ENCODE data around the gene MYO18B.

Gene MYO18B

DNA sequence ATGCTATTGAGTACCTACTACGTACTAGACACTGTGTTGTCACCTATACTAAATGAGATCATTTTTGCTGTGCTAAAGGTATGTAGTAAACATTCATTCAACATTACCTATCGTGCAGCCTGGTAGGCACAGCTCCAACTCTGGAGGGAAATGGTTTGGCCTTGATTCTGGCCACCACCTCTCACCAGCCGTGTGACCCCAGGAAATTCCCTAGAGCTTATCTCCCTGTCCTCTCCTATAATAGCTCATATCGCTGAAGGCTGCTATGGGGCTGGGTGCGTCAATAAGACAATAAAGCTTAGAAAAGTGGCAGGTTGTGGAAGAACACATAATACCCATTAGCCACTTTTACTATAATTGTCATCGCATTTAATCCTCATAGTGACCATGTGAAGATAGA, 107.5 kb downstream of the MYO18B start:
- no peak for DNase-seq (ENCODE audit: low spot score)

DNA sequence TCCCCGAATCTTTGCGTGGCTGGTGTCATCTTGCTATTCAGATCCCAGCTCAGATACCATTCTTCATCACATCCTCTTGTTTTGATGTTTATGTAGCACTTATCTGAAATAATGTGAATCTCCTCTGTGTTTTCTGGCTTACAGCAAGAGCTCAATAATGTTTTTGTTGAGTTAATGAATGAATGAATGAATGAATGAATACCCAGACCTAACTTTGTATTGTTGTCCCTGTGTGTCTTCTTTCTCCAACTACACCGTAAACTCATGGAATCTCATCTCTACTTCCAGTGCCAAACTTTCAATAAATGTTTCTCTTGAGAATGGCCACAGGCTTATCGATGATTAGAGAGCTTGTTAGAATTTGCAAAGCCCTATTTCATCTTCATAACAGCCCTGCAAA, 110.2 kb downstream of the MYO18B start:
- no peak for DNase-seq (ENCODE audit: low spot score)

DNA sequence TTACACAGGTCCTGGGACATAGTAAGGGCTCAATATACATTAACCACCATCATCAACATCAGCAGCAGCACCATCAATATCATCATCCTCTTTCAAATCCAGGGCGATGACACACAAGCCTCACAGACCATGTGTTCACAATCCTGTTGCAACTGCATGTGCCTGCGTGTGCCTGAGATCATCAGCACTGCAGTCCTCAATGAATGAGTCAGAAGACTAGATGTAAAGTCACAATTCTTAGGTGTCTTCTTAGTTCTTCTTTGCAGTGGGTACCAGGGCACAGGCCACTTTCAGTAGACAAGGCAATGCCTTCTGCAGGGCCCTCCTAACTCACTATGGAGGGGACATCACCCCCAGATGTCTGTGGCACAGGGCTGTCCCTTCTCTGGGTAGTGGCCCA, 111.1 kb downstream of the MYO18B start:
- peak; percentile 41 for DNase-seq (ENCODE audit: low spot score)

DNA sequence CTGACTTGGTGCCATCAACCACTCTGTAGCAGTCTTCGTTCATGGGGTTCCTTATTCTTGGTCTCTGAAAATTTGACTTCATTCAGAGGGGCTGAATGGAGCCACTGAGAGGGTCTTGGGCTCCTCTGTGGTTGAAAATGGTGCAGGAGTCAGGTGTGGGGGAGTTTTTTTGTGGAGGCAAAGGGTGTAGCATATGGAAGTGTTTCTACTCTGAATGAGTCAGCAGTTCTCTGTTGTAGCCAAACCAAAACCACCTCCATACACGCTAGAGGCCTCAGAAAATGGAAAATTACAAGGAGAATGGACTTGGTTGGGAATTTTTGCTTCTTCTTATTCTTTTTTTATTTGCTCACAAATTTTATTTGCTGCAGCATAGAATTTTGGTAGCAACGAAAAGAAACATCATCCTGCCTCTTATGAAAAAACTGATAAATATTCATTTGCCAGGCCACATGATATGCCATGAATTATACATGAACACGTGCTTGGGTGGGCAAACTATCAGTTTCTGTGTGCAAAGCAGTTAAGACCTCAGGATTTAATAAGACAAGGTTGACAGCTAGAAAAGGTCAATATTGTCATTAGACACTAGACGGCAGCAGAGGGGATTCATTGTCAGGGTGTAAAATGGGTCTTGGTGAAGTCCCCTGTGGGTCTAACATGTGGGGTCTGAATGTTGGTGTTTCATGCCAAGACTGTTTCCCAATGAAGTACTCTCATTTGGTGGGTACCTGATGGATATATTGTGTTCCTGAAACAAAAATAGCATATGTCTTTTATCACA, 111.7 kb downstream of the MYO18B start:
- DNase-seq (ENCODE audit: low spot score), result no peak

DNA sequence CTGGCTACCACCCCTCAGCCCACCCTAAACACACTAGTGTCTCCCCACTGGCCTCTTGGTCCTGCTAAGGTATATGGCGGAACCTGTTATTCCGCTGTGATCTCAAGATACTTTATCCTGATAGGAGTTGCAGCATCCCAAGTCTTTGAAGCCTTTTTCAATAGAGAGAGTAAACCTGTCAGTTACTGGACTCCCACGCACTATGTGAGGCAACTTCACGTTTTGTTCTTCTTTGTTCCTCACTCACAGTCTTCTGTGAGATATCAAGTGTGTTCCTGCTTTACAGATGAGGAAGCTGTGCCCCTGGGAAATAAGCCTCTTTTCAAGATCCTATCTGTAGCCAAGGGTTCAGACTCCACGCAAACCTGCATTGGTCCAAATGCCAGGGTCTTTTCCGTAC, 127.8 kb downstream of the MYO18B start:
- DNase-seq (ENCODE audit: low spot score), result no peak

DNA sequence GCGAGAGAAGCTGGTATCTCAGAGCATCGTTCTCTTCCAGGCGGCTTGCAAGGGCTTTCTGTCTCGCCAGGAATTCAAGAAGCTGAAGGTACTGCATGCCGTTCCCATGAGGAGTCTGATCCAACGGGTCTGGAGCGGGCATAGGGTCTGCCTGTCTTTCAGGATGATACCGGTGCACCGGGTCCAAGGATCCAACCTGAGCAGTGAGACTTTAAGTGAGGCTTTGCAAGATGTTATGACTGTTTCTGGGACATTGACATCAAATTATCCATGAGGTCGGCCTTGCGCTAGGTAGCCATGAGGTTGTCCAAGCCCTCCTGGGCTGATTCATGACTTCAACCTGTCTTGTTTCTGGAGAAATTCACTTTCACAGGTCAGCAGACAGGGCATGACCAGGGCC, 132.3 kb downstream of the MYO18B start:
- DNase-seq (ENCODE audit: low spot score), result no peak

DNA sequence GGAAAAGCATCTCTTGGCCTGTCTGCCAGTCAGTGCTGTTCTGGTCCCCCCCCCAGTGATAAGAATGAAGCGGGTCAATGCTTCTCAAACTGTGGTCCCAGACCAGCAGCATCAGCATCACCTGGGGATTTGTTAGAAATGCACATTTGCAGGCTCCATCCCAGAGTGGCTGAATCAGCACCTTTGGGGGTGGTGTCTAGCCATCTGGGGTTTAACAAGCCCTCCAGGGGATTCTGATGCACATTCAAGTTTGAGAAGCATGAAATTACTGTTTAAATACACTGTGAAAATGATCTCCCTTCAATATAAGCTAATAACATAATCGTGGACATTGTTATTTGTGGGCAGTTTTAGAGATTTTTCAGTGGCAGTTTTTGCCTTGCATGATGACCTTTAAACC, 133.5 kb downstream of the MYO18B start:
- DNase-seq (ENCODE audit: low spot score), result no peak

DNA sequence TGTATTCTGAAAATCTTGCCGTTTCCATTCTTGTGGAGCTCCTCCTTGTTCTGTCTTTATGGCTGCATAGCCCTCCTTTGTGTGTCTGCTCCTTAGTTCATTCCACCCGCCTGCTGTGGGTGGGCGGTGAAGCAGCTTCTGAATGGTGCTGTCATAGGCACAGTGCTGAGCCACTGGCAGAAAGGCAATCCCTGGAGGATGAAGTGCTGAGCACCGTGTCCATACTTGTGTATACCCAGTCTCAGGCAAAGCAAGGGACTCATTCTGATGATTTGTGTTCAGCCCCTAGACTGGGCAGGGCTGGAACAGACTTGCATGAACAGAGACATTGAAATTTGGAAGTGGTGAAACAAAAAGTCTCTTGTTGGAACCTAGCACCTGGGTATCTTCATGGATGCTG, 134.9 kb downstream of the MYO18B start:
- DNase-seq (ENCODE audit: low spot score), result no peak

DNA sequence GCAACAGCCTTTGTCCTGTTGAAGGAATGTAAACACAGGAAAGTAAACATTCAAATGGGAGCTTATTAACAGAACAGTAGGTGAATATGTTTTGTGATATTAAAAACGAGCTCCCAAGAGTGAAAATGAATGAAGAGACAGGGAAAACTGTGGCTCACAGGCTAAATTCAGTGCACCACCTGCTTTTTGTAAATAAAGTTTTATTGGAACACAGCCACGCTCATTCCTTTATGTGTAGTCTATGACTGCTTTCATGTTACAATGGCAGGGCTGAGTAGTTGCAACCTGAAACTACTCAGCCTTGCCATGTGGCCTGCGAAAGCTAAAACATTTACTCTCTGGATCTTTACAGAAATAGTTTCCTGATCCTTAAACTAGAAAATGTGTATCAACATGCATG, 136.9 kb downstream of the MYO18B start:
- DNase-seq (ENCODE audit: low spot score), result no peak

DNA sequence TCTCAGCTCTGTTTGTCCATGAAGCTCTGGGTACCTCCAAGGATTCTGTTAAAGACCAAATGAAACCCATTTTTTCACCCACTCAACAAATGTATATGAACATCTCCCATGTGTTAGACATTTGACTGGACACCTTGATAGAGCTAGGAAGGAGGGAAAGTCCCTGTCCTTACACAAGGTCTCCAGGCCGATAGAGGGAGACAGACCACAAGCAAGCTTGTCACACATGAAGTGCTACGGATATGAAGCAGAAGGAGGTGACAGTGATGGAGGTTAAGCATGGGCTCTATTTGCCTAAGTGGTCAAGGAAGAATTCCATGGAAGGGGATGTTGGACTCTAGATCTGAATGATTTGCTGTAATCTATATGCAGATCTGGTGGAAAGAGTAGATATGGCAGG, 138.5 kb downstream of the MYO18B start:
- DNase-seq (ENCODE audit: low spot score), result peak; percentile 49

DNA sequence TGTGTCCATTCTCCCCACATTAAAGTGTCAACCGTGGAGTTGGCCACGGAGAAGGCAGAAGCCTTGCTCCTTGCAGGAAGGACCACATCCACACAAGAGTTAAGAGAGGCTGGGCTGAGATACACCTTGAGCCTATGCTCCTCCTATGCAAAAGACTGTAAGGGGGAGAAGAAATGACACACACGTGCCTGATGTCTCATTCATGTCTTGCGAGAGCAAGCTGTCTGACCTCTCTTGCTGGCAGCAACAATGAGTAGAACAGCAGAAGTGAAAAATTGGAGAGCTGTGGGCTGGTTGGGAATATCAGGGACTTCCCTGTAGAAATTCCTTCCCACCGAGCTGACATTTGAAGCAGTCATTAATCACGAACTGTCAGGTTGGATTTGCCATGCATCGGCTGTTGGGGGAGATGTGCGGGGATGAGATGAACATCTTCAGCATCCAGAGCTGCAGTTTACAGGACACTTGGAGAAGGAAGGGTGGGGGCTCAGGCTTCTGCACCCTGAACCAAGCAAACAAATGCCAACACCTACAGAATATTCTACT, 139.3 kb downstream of the MYO18B start:
- no peak for DNase-seq (ENCODE audit: low spot score)

DNA sequence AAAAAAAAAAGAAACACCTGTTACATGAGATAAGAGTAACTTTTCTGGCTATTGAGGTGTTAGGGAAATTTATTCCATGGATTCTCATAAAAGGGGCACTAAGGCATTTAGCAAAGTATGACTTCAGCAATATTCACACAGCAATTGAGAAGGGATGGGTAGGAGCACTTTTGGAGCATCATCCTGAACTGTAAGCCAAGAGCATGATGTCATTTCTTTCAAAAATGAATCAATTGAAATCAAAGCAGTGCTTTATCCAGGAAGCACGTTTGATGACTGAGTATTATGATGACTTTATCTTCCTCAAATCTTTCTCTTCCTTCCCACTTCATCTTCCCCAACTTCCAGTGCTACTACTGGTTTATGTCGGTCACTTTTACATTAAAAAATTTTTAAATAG, 140.4 kb downstream of the MYO18B start:
- DNase-seq (ENCODE audit: low spot score), result no peak

DNA sequence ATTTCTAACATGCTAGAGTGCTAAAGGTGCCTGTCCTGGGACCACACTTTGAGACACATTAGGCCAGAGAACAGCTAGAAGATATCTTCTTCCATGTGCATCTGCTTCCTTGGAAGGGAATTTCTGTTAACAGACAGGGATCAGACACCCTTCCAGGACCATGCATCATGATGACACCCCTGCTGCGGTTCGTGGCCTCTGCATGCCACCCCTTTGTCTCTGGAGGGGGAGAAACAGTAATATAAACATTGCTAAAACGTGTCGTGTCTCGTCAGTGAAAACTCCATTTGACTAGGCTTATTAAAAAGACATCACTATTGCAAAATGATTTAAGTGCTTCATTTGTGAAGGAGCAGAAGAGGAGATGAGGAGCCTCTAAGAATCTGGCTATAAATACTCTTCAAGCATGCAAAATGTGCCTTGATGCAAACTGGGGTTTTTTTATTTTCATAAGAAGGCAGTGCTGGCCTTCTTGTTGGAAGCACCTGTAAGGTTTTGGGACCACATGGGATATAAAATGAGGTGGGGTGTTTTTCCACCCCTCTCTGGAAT, 141.6 kb downstream of the MYO18B start:
- DNase-seq (ENCODE audit: low spot score), result no peak

DNA sequence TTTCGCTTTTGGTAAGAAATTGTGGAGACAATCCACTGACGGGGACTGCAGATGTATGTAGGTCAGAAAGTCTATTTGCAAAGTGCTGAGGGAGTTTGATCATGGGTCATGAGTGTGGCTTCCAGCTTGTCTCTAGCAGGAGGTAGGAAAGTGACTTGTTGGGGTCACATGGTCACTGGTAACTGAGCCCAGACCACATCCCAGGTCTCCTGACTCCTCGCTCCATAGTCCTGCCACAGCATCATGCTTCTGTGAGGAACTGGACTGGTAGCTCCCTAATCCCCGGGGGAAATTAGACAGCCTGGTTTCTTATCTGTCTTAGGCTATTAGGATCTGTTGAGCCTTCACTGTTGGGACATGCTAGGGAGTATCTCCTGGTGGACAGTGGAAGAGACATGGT, 142.1 kb downstream of the MYO18B start:
- DNase-seq (ENCODE audit: low spot score), result no peak

DNA sequence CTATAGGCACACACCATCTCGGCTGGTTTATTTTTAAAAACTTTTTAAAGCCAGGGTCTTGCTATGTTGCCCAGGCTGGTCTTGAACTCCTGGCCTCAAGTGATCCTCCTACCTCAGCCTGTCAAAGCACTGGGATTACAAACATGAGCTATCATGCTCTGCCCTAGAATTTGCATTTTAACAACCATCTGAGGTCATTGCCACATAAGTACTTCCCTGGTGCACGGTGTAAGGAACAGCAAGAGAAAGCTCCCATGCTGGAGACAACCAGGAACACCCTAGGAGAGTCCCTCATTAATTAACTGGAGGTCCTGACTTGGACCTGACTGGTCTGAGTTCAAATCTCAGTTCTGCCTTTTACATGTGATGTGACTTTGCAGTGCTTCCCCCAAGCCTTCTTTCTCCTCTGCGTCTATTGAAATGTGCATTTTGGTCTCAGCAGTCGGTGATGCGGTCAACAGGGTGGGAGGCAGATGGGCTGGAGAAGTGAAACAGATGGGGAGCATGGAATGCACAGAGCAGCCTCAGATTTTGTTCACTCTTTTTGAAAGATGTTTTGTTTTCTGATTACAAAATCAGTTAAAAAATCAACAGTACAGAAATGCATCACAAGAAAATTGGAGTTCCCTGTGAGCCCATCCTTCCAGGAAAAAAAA, 146.5 kb downstream of the MYO18B start:
- no peak for DNase-seq (ENCODE audit: low spot score)

DNA sequence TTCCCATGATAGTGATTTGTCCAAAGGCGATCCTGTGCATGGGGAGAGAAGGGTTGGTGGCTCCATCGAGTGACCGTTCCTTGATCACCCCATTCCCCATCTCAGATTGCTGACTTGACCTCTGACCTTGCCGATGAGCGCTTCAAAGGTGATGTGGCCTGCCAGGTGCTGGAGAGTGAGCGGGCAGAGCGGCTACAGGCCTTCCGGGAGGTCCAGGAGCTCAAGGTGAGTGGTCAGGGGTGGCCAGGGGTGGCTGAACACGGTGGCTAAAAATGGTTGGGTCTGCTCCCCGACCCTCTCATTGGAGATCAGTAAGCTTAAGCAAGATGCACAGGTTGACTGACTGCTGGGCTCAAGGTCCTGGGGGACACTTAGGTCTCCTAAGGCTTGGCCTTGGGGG, 148.7 kb downstream of the MYO18B start:
- no peak for DNase-seq (ENCODE audit: low spot score)

DNA sequence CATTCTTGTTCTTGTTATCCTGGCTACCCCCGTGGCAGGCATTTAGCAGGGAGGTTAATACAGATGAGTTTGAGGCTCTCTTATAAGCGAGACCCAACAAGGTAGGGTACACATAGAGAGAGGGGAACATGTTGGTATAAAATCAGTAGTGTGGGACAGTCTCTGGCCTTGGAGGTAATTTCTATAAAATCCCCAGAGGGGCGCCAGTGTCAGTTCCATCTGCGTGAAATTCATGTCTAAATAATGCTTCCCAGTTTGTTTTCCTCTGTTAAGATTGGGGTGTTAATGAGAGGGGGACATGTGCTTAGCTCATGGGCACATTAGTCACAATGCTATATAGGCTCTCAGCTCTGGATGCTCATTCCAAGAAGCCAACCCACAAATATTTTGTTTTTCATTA, 150.7 kb downstream of the MYO18B start:
- DNase-seq (ENCODE audit: low spot score), result no peak

DNA sequence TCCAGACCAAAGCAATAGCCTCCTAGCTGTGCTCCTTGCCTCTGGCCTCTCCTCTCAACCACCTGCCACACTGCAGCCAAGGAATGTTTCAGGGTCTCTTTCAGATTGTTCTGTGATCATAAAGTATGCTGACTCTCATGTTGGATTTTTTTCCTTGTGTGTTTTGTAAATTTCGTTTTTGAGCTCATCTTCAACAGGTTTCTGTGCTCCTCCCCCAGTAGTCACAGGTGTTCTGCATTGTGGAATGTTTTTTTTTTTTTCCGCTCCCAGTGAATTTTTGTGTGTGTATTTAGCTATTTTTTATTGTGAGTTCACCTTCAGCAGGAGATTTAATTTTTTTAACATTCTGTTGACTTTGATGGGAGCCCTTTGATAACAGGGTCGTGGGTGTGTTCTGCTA, 153.7 kb downstream of the MYO18B start:
- no peak for DNase-seq (ENCODE audit: low spot score)

DNA sequence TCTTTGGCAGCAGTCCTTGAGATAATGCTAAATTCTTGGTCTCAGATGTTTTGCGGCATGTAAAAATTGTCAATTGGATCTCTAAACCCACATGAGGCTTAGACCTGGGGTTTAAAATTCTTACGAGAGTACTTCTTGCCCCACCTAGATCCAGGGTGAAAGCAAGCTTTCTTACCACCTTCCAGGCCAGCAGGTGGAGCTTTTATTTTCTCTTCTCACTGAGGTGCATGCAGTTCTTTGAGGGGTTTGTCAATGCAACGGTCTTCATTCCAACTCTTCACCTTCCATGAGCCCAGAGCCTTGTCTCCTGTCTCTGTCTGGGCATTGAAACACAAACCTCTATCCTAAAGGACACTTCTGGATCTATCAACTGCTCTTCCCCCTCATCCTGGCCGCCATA, 154.1 kb downstream of the MYO18B start:
- DNase-seq (ENCODE audit: low spot score), result no peak

DNA sequence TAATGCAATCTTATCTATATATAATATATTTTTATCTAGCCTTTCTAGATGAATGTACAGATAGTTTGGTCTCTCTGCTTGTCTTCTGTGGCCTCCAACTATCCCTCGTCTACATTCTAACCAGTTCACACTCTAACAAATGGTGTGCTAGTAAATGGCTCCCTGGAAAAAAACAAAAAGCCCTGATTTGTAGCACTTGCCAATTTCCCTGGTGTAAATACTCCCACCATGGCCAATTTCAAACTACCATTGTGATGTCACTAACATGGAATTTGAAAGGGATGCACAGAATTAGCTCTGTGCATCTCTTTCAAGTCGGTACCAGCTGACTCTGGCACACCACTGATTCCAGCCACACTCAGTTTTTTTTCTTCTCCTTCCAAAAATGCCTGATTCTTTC, 154.6 kb downstream of the MYO18B start:
- no peak for DNase-seq (ENCODE audit: low spot score)

DNA sequence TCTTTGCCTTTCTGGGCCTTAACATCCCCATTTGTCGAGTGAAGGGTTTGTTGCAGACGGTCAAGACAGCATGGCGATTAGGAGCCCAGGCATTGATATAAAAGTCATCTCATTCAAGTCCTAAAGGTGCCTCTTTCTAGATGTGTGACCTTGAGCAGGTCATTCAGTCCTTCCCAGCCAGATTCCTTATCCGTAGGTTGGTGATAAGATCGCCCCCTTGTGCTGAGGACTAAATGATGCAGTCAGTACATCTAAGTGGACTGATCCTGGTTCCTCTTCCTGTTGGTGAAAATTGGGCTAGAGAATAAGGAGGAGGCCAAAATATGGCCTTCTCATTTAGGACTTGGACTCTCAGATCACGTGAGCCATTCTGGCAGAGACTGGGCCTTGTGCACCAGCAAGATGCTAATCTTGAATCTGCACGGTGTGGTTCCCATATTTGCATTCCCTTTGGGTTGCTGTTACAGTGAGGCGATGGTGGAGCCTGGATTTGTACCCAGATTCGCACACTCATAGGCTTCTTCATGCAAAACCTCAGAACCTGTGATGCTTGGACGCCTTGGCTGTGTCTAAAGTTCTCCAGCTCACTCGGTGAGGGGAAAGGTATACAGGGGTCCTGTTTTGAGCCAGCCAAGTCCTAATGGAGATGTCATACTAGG, 156.8 kb downstream of the MYO18B start:
- DNase-seq (ENCODE audit: low spot score), result no peak

DNA sequence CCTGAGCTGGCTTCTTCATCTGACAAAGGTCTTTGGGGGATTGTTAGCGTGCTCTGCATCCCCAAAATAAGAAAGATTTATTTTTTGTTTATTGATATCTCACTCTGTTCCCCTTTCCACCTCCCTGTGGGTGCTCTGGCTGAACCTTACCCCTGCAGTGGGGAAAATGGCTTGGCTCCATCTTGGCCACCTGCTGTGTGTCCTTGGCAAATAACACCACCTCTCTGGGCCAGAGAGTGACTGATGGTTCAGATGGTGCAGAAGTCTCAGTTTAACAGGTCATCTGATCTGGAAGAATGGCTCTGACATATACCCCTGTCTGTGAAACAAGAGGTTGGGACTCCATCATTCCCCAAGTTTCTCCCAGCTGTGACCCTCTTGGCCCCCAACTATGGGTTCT, 157.6 kb downstream of the MYO18B start:
- DNase-seq (ENCODE audit: low spot score), result no peak

DNA sequence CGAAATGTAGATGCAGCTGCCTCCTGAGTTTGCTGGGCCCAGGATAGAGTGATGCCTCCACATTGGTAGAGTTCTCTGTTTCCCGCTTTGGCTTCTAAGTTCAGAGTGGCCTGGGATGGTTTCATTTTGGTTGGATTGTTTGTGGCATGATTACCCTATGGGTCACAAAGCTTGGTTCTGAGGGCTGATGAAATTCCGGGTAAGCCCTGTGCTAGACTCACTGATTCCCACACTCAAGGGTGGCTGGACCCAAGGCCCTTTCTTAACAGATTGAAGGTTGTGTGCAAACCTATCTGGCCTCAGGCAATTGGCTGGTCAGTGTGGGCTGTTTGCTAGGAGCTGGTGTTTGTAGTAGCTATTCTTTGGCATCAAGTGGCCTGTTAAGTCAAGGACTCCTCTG, 158.4 kb downstream of the MYO18B start:
- no peak for DNase-seq (ENCODE audit: low spot score)
